H1 (cell line): ENCODE data around the gene OSTN. TPM values are rescaled to one million over a fixed set of nuclear protein-coding genes. Genes with fewer than 3 reads are reported as not detected.
"Not testable (repeated sequence)": the region's sequence is repeated elsewhere in the genome, so short reads cannot be mapped to it uniquely, and the experiment has no call there.

Experiments used
- CTCF ChIA-PET: fragments of 300-600 bp; sonication (Branson Sonifier 250); formaldehyde crosslinking; loops from one replicate; lab custom pipeline; 2021; ENCODE audit not compliant: partially characterized antibody; lab: Charles Lee
- POLR2A ChIA-PET: fragments of 300-600 bp; sonication (Branson Sonifier 250); formaldehyde crosslinking; loops from one replicate; lab custom pipeline; 2021; ENCODE audit warnings: inconsistent platforms; ENCODE audit not compliant: partially characterized antibody; lab: Charles Lee
- DNase-seq, 2 experiments: peaks; one replicate each; pipeline versions ENCODE4 v3.0.0 to v3.0.0-alpha.2; 2010 to 2022; ENCODE audit warnings: low spot score in 2 of 2, low read depth in 1 of 2, mixed read lengths in 1 of 2
- FAIRE-seq: peaks from 2 replicates; lab custom pipeline; 2011; peaks lifted over from hg19 to GRCh38; lab: Jason Lieb, UNC
- H2AFZ ChIP-seq: 2 replicates; pipeline ENCODE4 v1.8.1; 2012; ENCODE audit warnings: low read length, inconsistent platforms
- H2AK5ac ChIP-seq: 2 replicates; pipeline ENCODE4 v1.6.1; 2013; ENCODE audit warnings: low read depth, low read length
- H2BK120ac ChIP-seq: replicated peaks from 2 replicates; pipeline ENCODE3; 2013; ENCODE audit warnings: low read depth, low read length, inconsistent platforms
- H2BK12ac ChIP-seq: 2 replicates; pipeline ENCODE4 v1.6.1; 2013; ENCODE audit warnings: low read depth, low read length
- H2BK15ac ChIP-seq: 2 replicates; pipeline ENCODE4 v1.6.1; 2013; ENCODE audit warnings: low read length
- H2BK20ac ChIP-seq: 2 replicates; pipeline ENCODE4 v1.6.1; 2013; ENCODE audit warnings: low read length
- H2BK5ac ChIP-seq: 2 replicates; pipeline ENCODE4 v1.6.1; 2013; ENCODE audit warnings: low read depth, low read length
- H3K14ac ChIP-seq: 2 replicates; pipeline ENCODE4 v1.6.1; 2013; ENCODE audit warnings: inconsistent platforms; ENCODE audit not compliant: insufficient read length
- H3K18ac ChIP-seq: 2 replicates; pipeline ENCODE4 v1.6.1; 2013; ENCODE audit warnings: low read length; ENCODE audit errors: extremely low read depth
- H3K23ac ChIP-seq: 2 replicates; pipeline ENCODE4 v1.6.1; 2013; ENCODE audit warnings: inconsistent platforms; ENCODE audit not compliant: insufficient read length
- H3K23me2 ChIP-seq: 2 replicates; pipeline ENCODE4 v1.6.1; 2013; ENCODE audit warnings: low read depth, low read length
- H3K27ac ChIP-seq: 2 replicates; pipeline ENCODE4 v1.6.1; 2011; ENCODE audit warnings: low read depth, low read length, inconsistent platforms
- H3K27me3 ChIP-seq, 4 experiments: replicated peaks in 1 of 4; 1 replicate in 1 of 4; 2 replicates in 3 of 4; pipeline versions ENCODE4 v1.6.1 to v1.8.1; 2011 to 2013; ENCODE audit warnings: low read length in 3 of 4, mild to moderate bottlenecking in 3 of 4, inconsistent platforms in 2 of 4, mixed read lengths in 2 of 4, moderate library complexity in 1 of 4; ENCODE audit not compliant: control insufficient read depth in 3 of 4, insufficient read depth in 3 of 4; ENCODE audit errors: extremely low read depth in 1 of 4
- H3K36me3 ChIP-seq, 4 experiments: 2 replicates each; pipeline versions ENCODE4 v1.6.1 to v1.8.1; 2011 to 2013; ENCODE audit warnings: mild to moderate bottlenecking in 4 of 4, low read length in 3 of 4, moderate library complexity in 2 of 4, control low read depth in 1 of 4, inconsistent platforms in 1 of 4; ENCODE audit not compliant: insufficient read depth in 4 of 4, control insufficient read depth in 2 of 4
- H3K4ac ChIP-seq: replicated peaks from 2 replicates; pipeline ENCODE3; 2013; ENCODE audit warnings: low read length, low read depth, mixed read lengths, inconsistent platforms; ENCODE audit not compliant: insufficient read length
- H3K4me1 ChIP-seq, 4 experiments: replicated peaks in 1 of 4; 1 replicate in 1 of 4; 2 replicates in 3 of 4; pipeline versions ENCODE4 v1.6.1 to v1.8.1; 2011 to 2013; ENCODE audit warnings: low read length in 3 of 4, inconsistent platforms in 2 of 4, mixed read lengths in 1 of 4; ENCODE audit not compliant: insufficient read depth in 4 of 4, control insufficient read depth in 3 of 4
- H3K4me2 ChIP-seq, 2 experiments: 2 replicates each; pipeline versions ENCODE4 v1.6.1 to v1.8.1; 2011 to 2013; ENCODE audit warnings: low read depth in 2 of 2, low read length in 2 of 2, control low read depth in 1 of 2, inconsistent platforms in 1 of 2, mild to moderate bottlenecking in 1 of 2; ENCODE audit not compliant: insufficient read depth in 1 of 2
- H3K4me3 ChIP-seq, 4 experiments: fragments of 200-600, 300-600 bp in 1 of 4; sonication (generic), shearing (Covaris generic), sonication (Bioruptor Twin) in 1 of 4; 2 replicates each; pipeline versions ENCODE4 v1.5.1 to v1.8.1; 2011 to 2016; ENCODE audit warnings: low read length in 4 of 4, low read depth in 3 of 4, control low read depth in 2 of 4, inconsistent platforms in 2 of 4, mild to moderate bottlenecking in 2 of 4, mixed read lengths in 1 of 4, moderate library complexity in 1 of 4; ENCODE audit not compliant: insufficient read depth in 2 of 4; ENCODE audit errors: extremely low read depth in 1 of 4
- H3K56ac ChIP-seq: replicated peaks from 2 replicates; pipeline ENCODE3; 2013; ENCODE audit warnings: low read depth, mild to moderate bottlenecking, mixed read lengths, low read length, inconsistent platforms; ENCODE audit not compliant: insufficient read length
- H3K79me1 ChIP-seq: 2 replicates; pipeline ENCODE4 v1.6.1; 2013; ENCODE audit warnings: low read depth, low read length, control low read depth
- H3K79me2 ChIP-seq, 2 experiments: 2 replicates each; pipeline versions ENCODE4 v1.6.1 to v1.8.1; 2012 to 2013; ENCODE audit warnings: low read length in 2 of 2, mild to moderate bottlenecking in 2 of 2, inconsistent platforms in 1 of 2; ENCODE audit not compliant: insufficient read depth in 2 of 2, control insufficient read depth in 1 of 2
- H3K9ac ChIP-seq, 4 experiments: replicated peaks in 1 of 4; 1 replicate in 1 of 4; 2 replicates in 3 of 4; pipeline versions ENCODE4 v1.6.1 to v1.8.1; 2011 to 2013; ENCODE audit warnings: low read depth in 3 of 4, low read length in 3 of 4, control low read depth in 2 of 4, mild to moderate bottlenecking in 2 of 4, moderate library complexity in 2 of 4, inconsistent platforms in 1 of 4; ENCODE audit errors: extremely low read depth in 1 of 4
- H3K9me3 ChIP-seq, 2 experiments: 2 replicates each; pipeline versions ENCODE4 v1.6.1 to v1.8.1; 2012 to 2013; ENCODE audit warnings: mild to moderate bottlenecking in 2 of 2, moderate library complexity in 2 of 2, control low read depth in 1 of 2, inconsistent platforms in 1 of 2, low read depth in 1 of 2, low read length in 1 of 2, mixed read lengths in 1 of 2; ENCODE audit not compliant: insufficient read depth in 2 of 2
- H4K20me1 ChIP-seq, 2 experiments: replicated peaks in 1 of 2; 2 replicates each; pipeline versions ENCODE3 to v1.8.1; 2011 to 2013; ENCODE audit warnings: inconsistent platforms in 2 of 2, low read length in 2 of 2, mild to moderate bottlenecking in 1 of 2; ENCODE audit not compliant: insufficient read depth in 2 of 2, control insufficient read depth in 1 of 2
- H4K5ac ChIP-seq: 2 replicates; pipeline ENCODE4 v1.6.1; 2013; ENCODE audit warnings: low read length, low read depth, mixed read lengths, inconsistent platforms; ENCODE audit not compliant: insufficient read length
- H4K8ac ChIP-seq: 2 replicates; pipeline ENCODE4 v1.8.0; 2013; ENCODE audit warnings: mild to moderate bottlenecking, moderate library complexity, low read length, inconsistent platforms; ENCODE audit not compliant: insufficient read depth; ENCODE audit errors: extremely low read depth
- H4K91ac ChIP-seq: replicated peaks from 2 replicates; pipeline ENCODE3; 2013; ENCODE audit warnings: low read length, mixed read lengths, inconsistent platforms; ENCODE audit not compliant: insufficient read length
- WGBS, 2 experiments: shearing (Covaris generic) in 1 of 2; methylation state at CpG; one replicate each; pipeline versions ENCODE4 v1.1.6 to v1.1.7; 2013 to 2015; ENCODE audit warnings: low lambda C conversion rate in 2 of 2, mixed read lengths in 2 of 2, inconsistent platforms in 1 of 2, low coverage in 1 of 2, missing lambda C conversion rate in 1 of 2; ENCODE audit not compliant: insufficient replicate concordance in 2 of 2, insufficient coverage in 1 of 2, insufficient read length in 1 of 2; ENCODE audit errors: extremely low coverage in 1 of 2, missing lambda C conversion rate in 1 of 2; 5-methylcytosine and 5-hydroxymethylcytosine counted together
- polyA plus RNA-seq, 7 experiments: library from polyadenylated mRNA; depleted of rRNA in 3 of 7; stranded (reverse) in 5 of 7; unstranded in 2 of 7; fragments of >200 nt in 5 of 7; fragments of 200-250 nt in 2 of 7; gene quantifications; 1 replicate in 5 of 7; 2 replicates in 1 of 7; 4 replicates in 1 of 7; pipeline versions ENCODE4 v1.2.1 to v1.2.3, GENCODE V29; 2011 to 2013; ENCODE audit warnings: missing spikeins in 2 of 7, mixed read lengths in 2 of 7
- total RNA-seq: library from RNA; stranded (reverse); fragmentation: NEBNext Ultra II Directional; extraction: Animal tissue kit (Norgen Biotek cat#: 25700); gene quantifications from 2 replicates; pipeline ENCODE4 v1.2.1, GENCODE V29; 2021

The OSTN gene
- total and polyA plus RNA-seq, 2 of the 8 experiments (the other 6 are each of a cell fraction or from before 2014, with no cell fraction given), result not detected

DNA sequence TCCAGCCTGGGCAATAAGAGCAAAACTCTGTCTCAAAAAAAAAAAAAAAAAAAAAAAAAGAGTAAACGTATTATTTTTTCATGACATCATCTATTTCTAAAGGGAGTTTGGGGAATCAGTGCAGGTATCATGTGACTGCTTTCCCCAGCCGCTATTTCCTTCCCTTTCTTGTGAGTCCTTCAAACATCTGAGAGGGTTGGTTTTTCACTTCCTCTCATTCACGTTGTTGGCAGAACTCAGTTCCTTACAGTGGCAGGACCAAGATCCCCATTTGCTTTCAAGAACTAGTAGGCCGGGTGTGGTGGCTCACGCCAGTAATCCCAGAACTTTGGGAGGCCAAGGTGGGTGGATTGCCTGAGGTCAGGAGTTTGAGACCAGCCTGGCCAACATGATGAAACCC lies 47.0 kb downstream of the OSTN start:
- H2BK20ac ChIP-seq, H3K23ac ChIP-seq, H3K4me2 ChIP-seq, H3K79me2 ChIP-seq, H2AFZ ChIP-seq, H3K9me3 ChIP-seq, H2BK12ac ChIP-seq, H3K36me3 ChIP-seq, H3K18ac ChIP-seq, H3K79me1 ChIP-seq, H4K8ac ChIP-seq, H4K5ac ChIP-seq, H3K4me1 ChIP-seq, POLR2A ChIA-PET, H3K9ac ChIP-seq, H2BK120ac ChIP-seq, H4K20me1 ChIP-seq, H2AK5ac ChIP-seq, H3K4ac ChIP-seq, H3K27me3 ChIP-seq, H3K4me3 ChIP-seq, H3K14ac ChIP-seq, DNase-seq, H2BK15ac ChIP-seq, H3K23me2 ChIP-seq, H2BK5ac ChIP-seq, FAIRE-seq, H3K56ac ChIP-seq, H3K27ac ChIP-seq, H4K91ac ChIP-seq: not testable (repeated sequence)
- 96% methylated on average over 4 of the region's 5 CpGs; no CpG with 5 or more reads in 1 of the 2 experiments for WGBS, 2 experiments
- CTCF ChIA-PET, result interaction anchor here (1.2 kb wide), 1 partner anchor 28 kb away, joined by 3 read pairs; no protein-coding TSS in a partner anchor
